Liver (tissue), 9 donors: ENCODE results near the gene POU6F2. TPM values are rescaled to one million over a fixed set of nuclear protein-coding genes. Genes with fewer than 3 reads are reported as not detected.

Experiments
- DNase-seq: peaks from one replicate; pipeline ENCODE4 v3.0.0-alpha.2; 2017; ENCODE audit warnings: low spot score
- H3K27ac ChIP-seq, 2 donors: one replicate each; pipeline ENCODE4 v1.7.0; 2013; ENCODE audit warnings: inconsistent platforms in 2 of 2, low read length in 2 of 2, control low read depth in 1 of 2, low read depth in 1 of 2, mild to moderate bottlenecking in 1 of 2
- H3K27me3 ChIP-seq, 4 donors: one replicate each; pipeline versions ENCODE4 v1.6.1 to v1.7.0; 2013; ENCODE audit warnings: low read length in 3 of 4, inconsistent platforms in 1 of 4, mild to moderate bottlenecking in 1 of 4, moderate library complexity in 1 of 4; ENCODE audit not compliant: control insufficient read depth in 4 of 4, insufficient read depth in 4 of 4
- H3K36me3 ChIP-seq, 4 donors: one replicate each; pipeline versions ENCODE4 v1.6.1 to v1.7.0; 2013; ENCODE audit warnings: low read length in 3 of 4, mild to moderate bottlenecking in 3 of 4, low read depth in 1 of 4, moderate library complexity in 1 of 4; ENCODE audit not compliant: control insufficient read depth in 4 of 4, insufficient read depth in 3 of 4
- H3K4me1 ChIP-seq, 4 donors: one replicate each; pipeline versions ENCODE4 v1.6.1 to v1.7.0; 2013; ENCODE audit warnings: low read length in 3 of 4, mild to moderate bottlenecking in 3 of 4, moderate library complexity in 1 of 4; ENCODE audit not compliant: control insufficient read depth in 4 of 4, insufficient read depth in 4 of 4
- H3K4me3 ChIP-seq, 3 donors: one replicate each; pipeline versions ENCODE4 v1.6.1 to v1.7.0; 2013; ENCODE audit warnings: low read length in 3 of 3, control low read depth in 1 of 3, low read depth in 1 of 3, mild to moderate bottlenecking in 1 of 3
- H3K9ac ChIP-seq, 2 donors: one replicate each; pipeline ENCODE4 v1.7.0; 2013; ENCODE audit warnings: low read length in 2 of 2, mild to moderate bottlenecking in 2 of 2, moderate library complexity in 2 of 2, control low read depth in 1 of 2, low read depth in 1 of 2
- H3K9me3 ChIP-seq, 4 donors: one replicate each; pipeline versions ENCODE4 v1.6.1 to v1.7.0; 2013; ENCODE audit warnings: low read length in 3 of 4; ENCODE audit not compliant: control insufficient read depth in 4 of 4
- EGR1 ChIP-seq, 2 donors: IDR thresholded peaks; 2 replicates each; pipeline ENCODE4 v1.6.1; 2016 to 2018; ENCODE audit warnings: antibody characterized with exemption in 2 of 2, low read depth in 2 of 2
- FOXA1 ChIP-seq: IDR thresholded peaks from 2 replicates; pipeline ENCODE4 v1.6.1; 2016; ENCODE audit warnings: antibody characterized with exemption
- FOXA2 ChIP-seq: IDR thresholded peaks from 2 replicates; pipeline ENCODE4 v1.6.1; 2016; ENCODE audit warnings: antibody characterized with exemption
- GABPA ChIP-seq, 2 donors: IDR thresholded peaks in 1 of 2; conservative IDR thresholded peaks in 1 of 2; 2 replicates each; pipeline ENCODE4 v1.6.1; 2016; ENCODE audit warnings: antibody characterized with exemption in 2 of 2, mild to moderate bottlenecking in 1 of 2, moderate library complexity in 1 of 2
- HNF4A ChIP-seq, 2 donors: conservative IDR thresholded peaks; 2 replicates each; pipeline ENCODE4 v1.6.1; 2016; ENCODE audit warnings: antibody characterized with exemption in 2 of 2, mild to moderate bottlenecking in 2 of 2
- HNF4G ChIP-seq: IDR thresholded peaks from 2 replicates; pipeline ENCODE4 v1.6.1; 2016; ENCODE audit warnings: antibody characterized with exemption
- NR2F2 ChIP-seq: IDR thresholded peaks from 2 replicates; pipeline ENCODE4 v1.6.1; 2016; ENCODE audit warnings: antibody characterized with exemption
- RAD21 ChIP-seq, 2 donors: IDR thresholded peaks; 2 replicates each; pipeline ENCODE4 v1.6.1; 2016; ENCODE audit warnings: antibody characterized with exemption in 2 of 2, mild to moderate bottlenecking in 2 of 2
- RXRA ChIP-seq, 2 donors: IDR thresholded peaks; 2 replicates each; pipeline ENCODE4 v1.6.1; 2017 to 2018; ENCODE audit warnings: antibody characterized with exemption in 2 of 2, mild to moderate bottlenecking in 1 of 2
- SP1 ChIP-seq: IDR thresholded peaks from 2 replicates; pipeline ENCODE4 v1.6.1; 2018; ENCODE audit warnings: antibody characterized with exemption, mild to moderate bottlenecking
- TAF1 ChIP-seq: conservative IDR thresholded peaks from 2 replicates; pipeline ENCODE4 v1.6.1; 2016; ENCODE audit warnings: antibody characterized with exemption, mild to moderate bottlenecking
- YY1 ChIP-seq: IDR thresholded peaks from 2 replicates; pipeline ENCODE4 v1.6.1; 2016; ENCODE audit warnings: antibody characterized with exemption, mild to moderate bottlenecking
- WGBS: extraction: QIAGEN DNeasy Blood & Tissue Kit; methylation state at CpG from one replicate; pipeline ENCODE4 v1.1.7; 2013; 5-methylcytosine and 5-hydroxymethylcytosine counted together
- polyA plus RNA-seq, 2 donors: library from polyadenylated mRNA; stranded (reverse) in 1 of 2; unstranded in 1 of 2; fragments of 200-250 nt in 1 of 2; fragments of >200 nt in 1 of 2; fragmentation: Nextera tagmentation in 1 of 2; extraction: Ambion mirVana in 1 of 2; gene quantifications; one replicate each; pipeline versions ENCODE4 v1.2.1 to v1.2.3, GENCODE V29; 2013 to 2015
- total RNA-seq, 2 donors: library from RNA; depleted of rRNA; stranded (reverse); fragments of >200 nt; gene quantifications; one replicate each; pipeline ENCODE4 v1.2.3, GENCODE V29; 2014
- TF ChIP-seq, protein P1 (sequence below): IDR thresholded peaks from 2 replicates; pipeline ENCODE4 v1.6.1; 2016; ENCODE audit warnings: antibody characterized with exemption
- TF ChIP-seq, protein P2 (sequence below): IDR thresholded peaks from 2 replicates; pipeline ENCODE4 v1.6.1; 2016; ENCODE audit warnings: antibody characterized with exemption, mild to moderate bottlenecking
- TF ChIP-seq, protein P3 (sequence below): IDR thresholded peaks from 2 replicates; pipeline ENCODE4 v1.6.1; 2016; ENCODE audit warnings: antibody characterized with exemption
- TF ChIP-seq, protein P4 (sequence below): IDR thresholded peaks from 2 replicates; pipeline ENCODE4 v1.6.1; 2016; ENCODE audit warnings: antibody characterized with exemption
- TF ChIP-seq, protein P5 (sequence below): fragments of 150-350 bp; IDR thresholded peaks from 2 replicates; pipeline ENCODE4 v1.5.1; 2017; ENCODE audit warnings: improper control_type of control experiment, low read depth, low read length; ENCODE audit not compliant: missing input control
- donor health status: healthy.
- donor health status: healthy.
- donor health status: healthy.
- donor health status: healthy.
- donor health status: healthy.

POU6F2 gene
- total and polyA plus RNA-seq, 4 donors = under 0.01 to 0.24 (median 0.08) TPM; not detected in 1

DNA sequence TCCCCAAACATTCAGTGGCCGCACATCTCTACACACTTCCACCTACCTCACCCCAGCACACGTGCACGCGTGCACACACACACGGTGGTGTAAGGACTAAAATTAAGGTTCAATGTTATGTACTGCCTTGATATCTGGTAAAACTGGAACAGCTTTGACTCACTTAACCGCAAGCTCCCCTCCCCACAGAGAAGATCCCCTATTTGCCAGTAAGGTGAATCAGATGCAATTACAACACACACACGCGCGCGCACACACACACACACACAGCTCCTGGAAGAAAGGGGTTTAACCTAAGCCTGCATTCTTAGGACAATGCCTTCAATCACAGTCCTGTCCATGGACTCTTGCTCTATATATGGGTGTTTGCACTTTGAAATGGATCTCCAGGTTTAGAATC is 43.2 kb upstream of the POU6F2 start:
- WGBS = 93% methylated on average over 10 of the region's 10 CpGs
- peaks cover 0 to 6% (median 0%) of the 10 kb centered on the region in 4 donors for H3K4me1 ChIP-seq
- no peak overlapping the region for H3K4me3 ChIP-seq
- TF ChIP-seq, protein P1, sequence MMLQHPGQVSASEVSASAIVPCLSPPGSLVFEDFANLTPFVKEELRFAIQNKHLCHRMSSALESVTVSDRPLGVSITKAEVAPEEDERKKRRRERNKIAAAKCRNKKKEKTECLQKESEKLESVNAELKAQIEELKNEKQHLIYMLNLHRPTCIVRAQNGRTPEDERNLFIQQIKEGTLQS = no peak
- no peak for TF ChIP-seq NR2F2
- no peak for TF ChIP-seq HNF4A (conservative IDR thresholded peaks at IDR 0.05)
- TF ChIP-seq RAD21 (IDR thresholded peaks at IDR 0.05) = no peak
- no peak for TF ChIP-seq HNF4G
- no peak for TF ChIP-seq FOXA2
- no peak for TF ChIP-seq YY1
- no peak for TF ChIP-seq TAF1
- TF ChIP-seq, protein P2, sequence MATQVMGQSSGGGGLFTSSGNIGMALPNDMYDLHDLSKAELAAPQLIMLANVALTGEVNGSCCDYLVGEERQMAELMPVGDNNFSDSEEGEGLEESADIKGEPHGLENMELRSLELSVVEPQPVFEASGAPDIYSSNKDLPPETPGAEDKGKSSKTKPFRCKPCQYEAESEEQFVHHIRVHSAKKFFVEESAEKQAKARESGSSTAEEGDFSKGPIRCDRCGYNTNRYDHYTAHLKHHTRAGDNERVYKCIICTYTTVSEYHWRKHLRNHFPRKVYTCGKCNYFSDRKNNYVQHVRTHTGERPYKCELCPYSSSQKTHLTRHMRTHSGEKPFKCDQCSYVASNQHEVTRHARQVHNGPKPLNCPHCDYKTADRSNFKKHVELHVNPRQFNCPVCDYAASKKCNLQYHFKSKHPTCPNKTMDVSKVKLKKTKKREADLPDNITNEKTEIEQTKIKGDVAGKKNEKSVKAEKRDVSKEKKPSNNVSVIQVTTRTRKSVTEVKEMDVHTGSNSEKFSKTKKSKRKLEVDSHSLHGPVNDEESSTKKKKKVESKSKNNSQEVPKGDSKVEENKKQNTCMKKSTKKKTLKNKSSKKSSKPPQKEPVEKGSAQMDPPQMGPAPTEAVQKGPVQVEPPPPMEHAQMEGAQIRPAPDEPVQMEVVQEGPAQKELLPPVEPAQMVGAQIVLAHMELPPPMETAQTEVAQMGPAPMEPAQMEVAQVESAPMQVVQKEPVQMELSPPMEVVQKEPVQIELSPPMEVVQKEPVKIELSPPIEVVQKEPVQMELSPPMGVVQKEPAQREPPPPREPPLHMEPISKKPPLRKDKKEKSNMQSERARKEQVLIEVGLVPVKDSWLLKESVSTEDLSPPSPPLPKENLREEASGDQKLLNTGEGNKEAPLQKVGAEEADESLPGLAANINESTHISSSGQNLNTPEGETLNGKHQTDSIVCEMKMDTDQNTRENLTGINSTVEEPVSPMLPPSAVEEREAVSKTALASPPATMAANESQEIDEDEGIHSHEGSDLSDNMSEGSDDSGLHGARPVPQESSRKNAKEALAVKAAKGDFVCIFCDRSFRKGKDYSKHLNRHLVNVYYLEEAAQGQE = no peak
- TF ChIP-seq, protein P3, sequence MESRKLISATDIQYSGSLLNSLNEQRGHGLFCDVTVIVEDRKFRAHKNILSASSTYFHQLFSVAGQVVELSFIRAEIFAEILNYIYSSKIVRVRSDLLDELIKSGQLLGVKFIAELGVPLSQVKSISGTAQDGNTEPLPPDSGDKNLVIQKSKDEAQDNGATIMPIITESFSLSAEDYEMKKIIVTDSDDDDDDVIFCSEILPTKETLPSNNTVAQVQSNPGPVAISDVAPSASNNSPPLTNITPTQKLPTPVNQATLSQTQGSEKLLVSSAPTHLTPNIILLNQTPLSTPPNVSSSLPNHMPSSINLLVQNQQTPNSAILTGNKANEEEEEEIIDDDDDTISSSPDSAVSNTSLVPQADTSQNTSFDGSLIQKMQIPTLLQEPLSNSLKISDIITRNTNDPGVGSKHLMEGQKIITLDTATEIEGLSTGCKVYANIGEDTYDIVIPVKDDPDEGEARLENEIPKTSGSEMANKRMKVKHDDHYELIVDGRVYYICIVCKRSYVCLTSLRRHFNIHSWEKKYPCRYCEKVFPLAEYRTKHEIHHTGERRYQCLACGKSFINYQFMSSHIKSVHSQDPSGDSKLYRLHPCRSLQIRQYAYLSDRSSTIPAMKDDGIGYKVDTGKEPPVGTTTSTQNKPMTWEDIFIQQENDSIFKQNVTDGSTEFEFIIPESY = no peak
- no peak for TF ChIP-seq FOXA1
- TF ChIP-seq RXRA (IDR thresholded peaks at IDR 0.05) = no peak
- TF ChIP-seq, protein P4, sequence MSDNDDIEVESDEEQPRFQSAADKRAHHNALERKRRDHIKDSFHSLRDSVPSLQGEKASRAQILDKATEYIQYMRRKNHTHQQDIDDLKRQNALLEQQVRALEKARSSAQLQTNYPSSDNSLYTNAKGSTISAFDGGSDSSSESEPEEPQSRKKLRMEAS = no peak
- no peak for TF ChIP-seq GABPA (IDR thresholded peaks at IDR 0.05 in 1 of 2, conservative IDR thresholded peaks at IDR 0.05 in 1 of 2)
- TF ChIP-seq EGR1 (IDR thresholded peaks at IDR 0.05; ENCODE audit: low read depth in 2 of 2) = no peak
- TF ChIP-seq SP1 = no peak
- H3K9ac ChIP-seq = no peak overlapping the region
- H3K9me3 ChIP-seq = no peaks in the 10 kb centered on the region
- H3K27me3 ChIP-seq = no peaks in the 10 kb centered on the region
- H3K36me3 ChIP-seq = no peaks in the 10 kb centered on the region
- H3K27ac ChIP-seq = no peak overlapping the region
- no peak for DNase-seq

DNA sequence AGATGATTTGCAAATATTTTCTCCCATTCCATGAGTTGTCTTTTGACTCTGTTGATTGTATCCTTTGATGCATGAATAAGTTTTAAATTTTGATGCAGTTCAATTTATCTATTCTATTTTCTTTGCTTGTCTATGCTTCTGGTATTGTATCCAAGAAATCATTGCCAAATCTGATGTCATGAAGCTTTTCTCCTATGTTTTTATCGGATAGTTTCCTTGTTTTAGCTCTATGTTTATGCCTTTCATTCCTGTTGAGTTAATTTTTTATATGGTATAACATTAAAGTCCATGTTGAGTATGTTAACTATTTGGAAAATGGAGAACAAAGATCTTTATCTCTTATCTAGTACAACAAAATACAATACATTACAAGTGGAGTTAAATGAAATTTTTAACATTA is 41.1 kb upstream of the POU6F2 start:
- TF ChIP-seq YY1 (no peak), RAD21 (IDR thresholded peaks at IDR 0.05) (no peak), EGR1 (IDR thresholded peaks at IDR 0.05; ENCODE audit: low read depth in 2 of 2) (no peak), RXRA (IDR thresholded peaks at IDR 0.05) (no peak)
- TF ChIP-seq, protein P1 = no peak
- TF ChIP-seq, protein P3 = no peak
- TF ChIP-seq, protein P5, sequence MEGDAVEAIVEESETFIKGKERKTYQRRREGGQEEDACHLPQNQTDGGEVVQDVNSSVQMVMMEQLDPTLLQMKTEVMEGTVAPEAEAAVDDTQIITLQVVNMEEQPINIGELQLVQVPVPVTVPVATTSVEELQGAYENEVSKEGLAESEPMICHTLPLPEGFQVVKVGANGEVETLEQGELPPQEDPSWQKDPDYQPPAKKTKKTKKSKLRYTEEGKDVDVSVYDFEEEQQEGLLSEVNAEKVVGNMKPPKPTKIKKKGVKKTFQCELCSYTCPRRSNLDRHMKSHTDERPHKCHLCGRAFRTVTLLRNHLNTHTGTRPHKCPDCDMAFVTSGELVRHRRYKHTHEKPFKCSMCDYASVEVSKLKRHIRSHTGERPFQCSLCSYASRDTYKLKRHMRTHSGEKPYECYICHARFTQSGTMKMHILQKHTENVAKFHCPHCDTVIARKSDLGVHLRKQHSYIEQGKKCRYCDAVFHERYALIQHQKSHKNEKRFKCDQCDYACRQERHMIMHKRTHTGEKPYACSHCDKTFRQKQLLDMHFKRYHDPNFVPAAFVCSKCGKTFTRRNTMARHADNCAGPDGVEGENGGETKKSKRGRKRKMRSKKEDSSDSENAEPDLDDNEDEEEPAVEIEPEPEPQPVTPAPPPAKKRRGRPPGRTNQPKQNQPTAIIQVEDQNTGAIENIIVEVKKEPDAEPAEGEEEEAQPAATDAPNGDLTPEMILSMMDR = no peak
- TF ChIP-seq, protein P2 = no peak
- Histone ChIP-seq H3K9me3 (no peaks in the 10 kb centered on the region), H3K9ac (no peak overlapping the region), H3K36me3 (no peaks in the 10 kb centered on the region), H3K27ac (no peak overlapping the region), H3K4me3 (no peak overlapping the region), H3K4me1 (peaks cover 0 to 6% (median 0%) of the 10 kb centered on the region in 4 donors), H3K27me3 (no peaks in the 10 kb centered on the region)
- no peak for DNase-seq
- 82% methylated on average over 1 of the region's 1 CpG for WGBS
